GM23248 (cell line): ENCODE data around the gene METTL15. TPM values are rescaled to one million over a fixed set of nuclear protein-coding genes. Genes with fewer than 3 reads are reported as not detected.
"Not testable (repeated sequence)": the region's sequence is repeated elsewhere in the genome, so short reads cannot be mapped to it uniquely, and the experiment has no call there.

ENCODE experiments used
- DNase-seq: peaks from one replicate; pipeline ENCODE4 v3.0.0-alpha.2; 2015
- H2AFZ ChIP-seq: fragments of 200-600 bp; sonication (generic); 2 replicates; pipeline ENCODE4 v1.6.1; 2016; ENCODE audit warnings: antibody characterized with exemption
- H3F3A ChIP-seq: fragments of 200-600 bp; sonication (generic); 2 replicates; pipeline ENCODE4 v1.6.1; 2016; ENCODE audit warnings: mild to moderate bottlenecking, antibody characterized with exemption, mixed run types; ENCODE audit not compliant: insufficient read depth
- H3K27ac ChIP-seq: fragments of 200-600 bp; sonication (generic); 2 replicates; pipeline ENCODE4 v1.5.1; 2016; ENCODE audit warnings: mild to moderate bottlenecking
- H3K27me3 ChIP-seq: fragments of 200-600 bp; sonication (generic); replicated peaks from 2 replicates; pipeline ENCODE4 v1.6.1; 2016; ENCODE audit warnings: mild to moderate bottlenecking; ENCODE audit not compliant: insufficient read depth
- H3K36me3 ChIP-seq: fragments of 200-600 bp; sonication (generic); 2 replicates; pipeline ENCODE4 v1.6.1; 2016; ENCODE audit warnings: low read depth, mild to moderate bottlenecking
- H3K4me1 ChIP-seq: fragments of 200-600 bp; sonication (generic); 2 replicates; pipeline ENCODE4 v1.6.1; 2016; ENCODE audit warnings: mild to moderate bottlenecking; ENCODE audit not compliant: insufficient read depth
- H3K4me2 ChIP-seq: fragments of 200-600 bp; sonication (generic); one replicate; pipeline ENCODE4 v1.6.1; 2016; ENCODE audit warnings: mild to moderate bottlenecking; ENCODE audit not compliant: unreplicated experiment
- H3K4me3 ChIP-seq: fragments of 200-600 bp; sonication (generic); 2 replicates; pipeline ENCODE4 v1.5.1; 2016; ENCODE audit warnings: mild to moderate bottlenecking
- H3K79me2 ChIP-seq: fragments of 200-600 bp; sonication (generic); 2 replicates; pipeline ENCODE4 v1.6.1; 2016; ENCODE audit warnings: mild to moderate bottlenecking; ENCODE audit not compliant: insufficient read depth
- H3K9ac ChIP-seq: fragments of 200-600 bp; sonication (generic); 2 replicates; pipeline ENCODE4 v1.6.1; 2016; ENCODE audit warnings: mild to moderate bottlenecking
- H3K9me2 ChIP-seq: fragments of 200-600 bp; sonication (generic); 2 replicates; pipeline ENCODE4 v1.6.1; 2016; ENCODE audit warnings: mixed run types, mild to moderate bottlenecking, moderate library complexity; ENCODE audit not compliant: insufficient read depth
- H3K9me3 ChIP-seq: fragments of 200-600 bp; sonication (generic); one replicate; pipeline ENCODE4 v1.6.1; 2017; ENCODE audit warnings: low read depth
- H4K20me1 ChIP-seq: fragments of 200-600 bp; sonication (generic); 2 replicates; pipeline ENCODE4 v1.6.0; 2016; ENCODE audit not compliant: insufficient read depth
- EZH2 ChIP-seq: fragments of 200-600 bp; sonication (generic); IDR thresholded peaks from 2 replicates; pipeline ENCODE4 v1.6.1; 2018; ENCODE audit warnings: antibody characterized with exemption, mild to moderate bottlenecking; ENCODE audit not compliant: insufficient read depth, poor library complexity, severe bottlenecking
- EZH2phosphoT487 ChIP-seq: fragments of 200-600 bp; sonication (generic); IDR thresholded peaks from 2 replicates; pipeline ENCODE4 v1.6.1; 2018; ENCODE audit warnings: antibody characterized with exemption, moderate library complexity, mild to moderate bottlenecking, low read depth; ENCODE audit not compliant: insufficient read depth
- WGBS, 2 experiments: methylation state at CpG; one replicate each; pipeline ENCODE4 v1.1.6; 2015 to 2017; ENCODE audit warnings: low lambda C conversion rate in 2 of 2, low coverage in 1 of 2; ENCODE audit errors: missing lambda C conversion rate in 2 of 2; 5-methylcytosine and 5-hydroxymethylcytosine counted together
- in situ Hi-C: fragments of 300-500 bp; cut with MboI; formaldehyde crosslinking; loops from 2 replicates; pipeline ENCODE4 v1.15.0; 2020
- polyA plus RNA-seq: library from polyadenylated mRNA; unstranded; fragments of >200 nt; fragmentation: Nextera tagmentation; extraction: Ambion mirVana; gene quantifications from 2 replicates; pipeline ENCODE4 v1.2.1, GENCODE V29; 2016
- total RNA-seq: library from RNA; depleted of rRNA; stranded (reverse); fragments of >200 nt; shearing (Covaris generic); gene quantifications from 2 replicates; pipeline ENCODE4 v1.2.3, GENCODE V29; 2014

The METTL15 gene
- total and polyA plus RNA-seq, 2 experiments from 2014 or later: 13.1 to 15.9 TPM

DNA sequence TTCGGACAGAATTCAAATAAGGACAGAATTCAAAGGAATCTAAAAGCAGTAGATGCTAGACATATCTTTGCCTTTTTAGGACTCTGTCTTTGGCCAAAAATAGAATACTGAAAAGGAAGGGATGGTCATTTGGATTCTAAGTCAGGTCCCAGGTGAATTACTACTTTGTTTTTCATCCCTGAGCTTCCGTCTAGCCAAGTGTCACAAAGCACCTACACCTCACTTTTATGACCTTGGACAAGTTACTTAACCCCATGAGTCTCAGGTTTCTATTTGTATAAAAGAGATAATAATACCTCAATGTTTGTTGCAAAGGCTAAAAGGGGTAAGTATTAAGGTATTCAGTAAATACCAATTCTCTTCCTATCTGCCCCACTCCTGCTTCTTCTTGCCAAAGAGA, 7.5 kb upstream of the METTL15 start:
- Histone ChIP-seq H3K36me3 (0 out of 2 replicates have a peak, but pooled peaks cover 8% of the 10 kb centered on the region), H3K4me1 (peaks cover 17% of the 10 kb centered on the region; the same call in 1 of the 2 replicates), H3F3A (no peaks in the 10 kb centered on the region), H3K9me2 (no peaks in the 10 kb centered on the region), H3K27me3 (no peaks in the 10 kb centered on the region), H3K9me3 (no peaks in the 10 kb centered on the region), H4K20me1 (no peaks in the 10 kb centered on the region), H3K4me2 (no peak overlapping the region), H2AFZ (no peak overlapping the region), H3K79me2 (peaks cover 97% of the 10 kb centered on the region), H3K27ac (no peak overlapping the region), H3K9ac (no peak overlapping the region), H3K4me3 (no peak overlapping the region)
- 90 to 97% methylated on average over 2 of the region's 2 CpGs for WGBS, 2 experiments
- in situ Hi-C loops: loop anchor here (25.0 kb wide), 1 partner anchor 388 kb away; the partner anchor contains the start of gene BDNF
- TF ChIP-seq EZH2phosphoT487 (no peak), EZH2 (no peak)
- DNase-seq: no peak

DNA sequence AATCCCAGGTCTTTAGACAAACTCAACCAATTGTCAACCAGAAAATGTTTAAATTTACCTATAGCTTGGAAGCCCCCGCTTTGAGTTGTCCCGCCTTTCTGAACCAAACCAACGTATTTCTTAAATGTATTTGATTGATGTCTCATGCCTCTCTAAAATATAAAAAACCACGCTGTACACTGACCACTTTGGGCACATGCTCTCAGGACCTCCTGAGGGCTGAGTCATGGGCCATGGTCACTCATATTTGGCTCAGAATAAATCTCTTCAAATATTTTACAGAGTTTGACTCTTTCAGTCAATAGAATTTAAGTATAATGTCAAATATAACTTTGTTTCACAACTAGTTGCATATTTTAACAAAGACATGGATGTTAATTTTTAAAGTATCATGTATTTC, 5.9 kb upstream of the METTL15 start:
- Histone ChIP-seq H3K4me1 (peaks cover 32% of the 10 kb centered on the region; the same call in 1 of the 2 replicates), H3K79me2 (peaks cover 100% of the 10 kb centered on the region)
- not testable (repeated sequence) for H3K9me2 ChIP-seq, H3K36me3 ChIP-seq, H3K27me3 ChIP-seq, H4K20me1 ChIP-seq, H3K4me2 ChIP-seq, H2AFZ ChIP-seq, H3K27ac ChIP-seq, H3K9me3 ChIP-seq, H3K4me3 ChIP-seq, H3K9ac ChIP-seq, H3F3A ChIP-seq
- DNase-seq: peak; percentile 8
- 95 to 96% methylated on average over 4 of the region's 4 CpGs for WGBS, 2 experiments
- in situ Hi-C loops: loop anchor here (25.0 kb wide), 1 partner anchor 390 kb away; the partner anchor contains the start of gene BDNF

DNA sequence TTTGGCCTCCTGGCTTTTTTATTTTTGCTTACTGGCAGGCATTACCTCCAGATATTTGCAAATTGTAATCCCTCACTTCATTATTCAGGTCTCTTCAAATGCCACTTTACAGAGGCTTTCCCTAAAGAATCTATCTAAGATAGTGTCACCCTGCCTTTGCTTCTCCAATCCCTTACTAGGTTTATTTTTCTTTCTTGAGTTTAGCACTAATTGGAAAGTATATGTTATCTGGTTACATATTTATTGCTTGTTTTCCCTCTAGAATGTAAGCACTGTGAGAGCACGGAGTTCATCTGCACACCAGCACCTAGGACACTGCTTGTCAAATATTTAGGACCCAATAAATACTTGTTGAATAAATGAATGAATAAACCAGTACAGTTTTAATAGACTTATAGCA, 3.8 kb upstream of the METTL15 start:
- Histone ChIP-seq H3K79me2 (peaks cover 94% of the 10 kb centered on the region), H3F3A (peaks cover 16% of the 10 kb centered on the region), H3K27me3 (no peaks in the 10 kb centered on the region), H4K20me1 (no peaks in the 10 kb centered on the region), H3K27ac (no peak overlapping the region), H2AFZ (peak overlapping the region; percentile 38), H3K4me2 (no peak overlapping the region), H3K4me1 (peaks cover 41% of the 10 kb centered on the region), H3K9ac (peak overlapping the region; percentile 45; the same call in 1 of the 2 replicates), H3K36me3 (no peaks in the 10 kb centered on the region), H3K4me3 (no peak overlapping the region), H3K9me3 (no peaks in the 10 kb centered on the region), H3K9me2 (no peaks in the 10 kb centered on the region)
- 95 to 96% methylated on average over 1 of the region's 1 CpG for WGBS, 2 experiments
- DNase-seq: no peak
- in situ Hi-C loops: loop anchor here (25.0 kb wide), 1 partner anchor 392 kb away; the partner anchor contains the start of gene BDNF
- TF ChIP-seq EZH2phosphoT487 (no peak), EZH2 (no peak)

DNA sequence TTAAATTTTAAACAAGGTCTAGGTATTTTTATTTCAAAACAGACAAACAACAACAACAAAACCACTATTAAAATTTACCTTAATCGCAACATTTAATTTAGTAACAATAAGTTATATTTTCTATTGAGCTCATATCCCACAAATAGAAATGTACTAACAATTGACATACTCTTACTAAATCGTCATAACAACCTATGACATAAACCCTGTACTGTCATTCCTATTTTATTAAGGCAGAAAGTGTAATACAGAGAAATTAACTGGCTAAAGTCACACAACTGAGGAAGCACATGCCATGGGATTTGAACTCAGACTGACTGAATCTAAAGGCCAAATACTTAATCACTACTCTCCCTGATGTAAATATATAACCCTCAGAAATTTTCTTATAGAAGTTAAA, 3.2 kb upstream of the METTL15 start:
- peaks cover 21% of the 10 kb centered on the region for H3F3A ChIP-seq
- H3K4me1 ChIP-seq: peaks cover 46% of the 10 kb centered on the region
- no peaks in the 10 kb centered on the region for H4K20me1 ChIP-seq
- no peak overlapping the region for H3K4me3 ChIP-seq
- H3K36me3 ChIP-seq: no peaks in the 10 kb centered on the region
- 68 to 72% methylated on average over 2 of the region's 2 CpGs for WGBS, 2 experiments
- TF ChIP-seq EZH2phosphoT487 (no peak), EZH2 (no peak)
- H3K4me2 ChIP-seq: peak overlapping the region; percentile 95
- peak overlapping the region; percentile 45; the same call in 1 of the 2 replicates for H3K9ac ChIP-seq
- H3K27ac ChIP-seq: no peak overlapping the region
- in situ Hi-C loops: loop anchor here (25.0 kb wide), 1 partner anchor 393 kb away; the partner anchor contains the start of gene BDNF
- H3K27me3 ChIP-seq: no peaks in the 10 kb centered on the region
- H2AFZ ChIP-seq: peak overlapping the region; percentile 67
- peaks cover 92% of the 10 kb centered on the region for H3K79me2 ChIP-seq
- no peaks in the 10 kb centered on the region for H3K9me3 ChIP-seq
- H3K9me2 ChIP-seq: no peaks in the 10 kb centered on the region
- DNase-seq: peak; percentile 33

DNA sequence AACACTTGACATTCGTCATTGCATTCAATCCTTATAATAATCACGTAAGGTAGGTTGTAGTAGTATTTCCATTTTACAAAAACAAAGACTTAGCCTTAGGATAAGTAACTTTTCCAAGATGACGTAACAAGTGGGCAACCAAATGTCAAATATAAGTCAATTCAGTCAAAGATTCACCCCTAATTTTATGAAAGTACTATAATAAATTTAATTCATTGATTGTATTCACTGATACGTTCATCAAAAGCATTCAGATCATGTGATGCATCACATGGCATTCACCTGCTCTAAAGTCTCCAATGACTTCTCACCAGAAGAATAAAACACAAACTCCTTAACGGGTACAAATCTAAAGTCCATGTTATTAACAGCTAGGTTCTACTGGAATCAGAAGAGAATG, 2.3 kb upstream of the METTL15 start:
- in situ Hi-C loops: loop anchor here (25.0 kb wide), 1 partner anchor 394 kb away; the partner anchor contains the start of gene BDNF
- Histone ChIP-seq H3K4me3 (peak overlapping the region; percentile 94), H3K27me3 (no peaks in the 10 kb centered on the region), H4K20me1 (no peaks in the 10 kb centered on the region), H3F3A (peaks cover 21% of the 10 kb centered on the region), H3K4me1 (peaks cover 46% of the 10 kb centered on the region), H3K27ac (no peak overlapping the region), H3K9ac (peak overlapping the region; percentile 45; the same call in 1 of the 2 replicates), H3K79me2 (peaks cover 89% of the 10 kb centered on the region), H3K9me2 (no peaks in the 10 kb centered on the region), H2AFZ (peak overlapping the region; percentile 67), H3K36me3 (no peaks in the 10 kb centered on the region), H3K4me2 (peak overlapping the region; percentile 95), H3K9me3 (no peaks in the 10 kb centered on the region)
- TF ChIP-seq EZH2 (no peak), EZH2phosphoT487 (no peak)
- WGBS, 2 experiments: 87% methylated on average over 5 of the region's 5 CpGs
- DNase-seq: no peak
